ENCODE results near the gene KCNMA1.

DNA sequence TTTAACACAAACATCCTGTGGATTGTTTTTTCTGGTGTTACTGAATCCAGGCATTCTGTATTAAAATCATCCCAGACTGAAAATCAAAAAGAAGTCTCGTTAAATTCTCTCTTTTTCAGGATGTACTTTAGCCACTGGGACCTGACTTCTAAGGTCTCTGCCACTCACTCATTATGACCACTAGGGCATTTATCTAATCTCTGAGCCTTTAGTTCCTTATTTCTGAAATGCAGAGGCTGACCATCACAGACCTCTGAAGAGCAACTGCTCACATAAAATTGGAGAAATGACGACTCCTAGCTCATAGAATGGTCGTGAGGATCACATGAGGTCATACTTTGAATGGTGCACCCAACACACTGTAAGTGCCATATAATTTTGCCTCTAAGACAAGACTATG, 63.2 kb downstream of the KCNMA1 start:
- TF ChIP-seq GATA2 (IDR thresholded peaks at IDR 0.05; ENCODE audit: low read depth, low read length) = no peak
- TF ChIP-seq GATA3 (IDR thresholded peaks at IDR 0.05; ENCODE audit: low read depth, low read length) = no peak

All from SH-SY5Y (cell line).